HFF-Myc (cell line): ENCODE results near the gene CDH13.

Source experiments
- DNase-seq: peaks from one replicate; pipeline ENCODE4 v3.0.0-alpha.2; 2011; ENCODE audit warnings: low read depth; ENCODE audit errors: extremely low read depth
- H3K4me3 ChIP-seq: replicated peaks from 2 replicates; pipeline ENCODE4 v1.5.1; 2011; ENCODE audit warnings: low read depth, mild to moderate bottlenecking, control low read depth, low read length
- CTCF ChIP-seq: IDR thresholded peaks from 2 replicates; pipeline ENCODE4 v1.5.1; 2012; ENCODE audit warnings: mild to moderate bottlenecking, low read depth, low read length, control low read depth; ENCODE audit errors: missing control alignments

The CDH13 gene

GRCh38 chr16:83586461-83587200 is 959.9 kb downstream of the CDH13 start:
- DNase-seq, result no peak
- TF ChIP-seq CTCF, result no peak
- H3K4me3 ChIP-seq, result no peak overlapping the region

- no peak for DNase-seq
- TF ChIP-seq CTCF, result no peak
- no peak overlapping the region for H3K4me3 ChIP-seq
These were observed 960.4 kb downstream of the CDH13 start for GRCh38 chr16:83587201-83587600.

- no peak overlapping the region for H3K4me3 ChIP-seq
- no peak for TF ChIP-seq CTCF
- no peak for DNase-seq
These were observed 961.3 kb downstream of the CDH13 start for GRCh38 chr16:83588070-83588469.

- H3K4me3 ChIP-seq, result no peak overlapping the region
- no peak for TF ChIP-seq CTCF
- no peak for DNase-seq
These were observed 962.8 kb downstream of the CDH13 start for GRCh38 chr16:83589576-83589975.

- DNase-seq, result no peak
- no peak for TF ChIP-seq CTCF
- H3K4me3 ChIP-seq, result no peak overlapping the region
These were observed 966.0 kb downstream of the CDH13 start for GRCh38 chr16:83592778-83593177.

GRCh38 chr16:83599789-83600462 is 973.2 kb downstream of the CDH13 start:
- no peak for TF ChIP-seq CTCF
- H3K4me3 ChIP-seq, result no peak overlapping the region
- no peak for DNase-seq
